Vagina (tissue), 2 donors: ENCODE measurements around the gene NEK11.

Experiments used
- CTCF ChIP-seq, 3 experiments: fragments of 450-650 bp in 2 of 3; fragments of 200-600 bp in 1 of 3; sonication (generic) in 1 of 3; IDR thresholded peaks; one replicate each; pipeline ENCODE4 v1.5.1; 2017 to 2019; ENCODE audit warnings: antibody characterized with exemption in 3 of 3, mild to moderate bottlenecking in 2 of 3, moderate library complexity in 2 of 3
- POLR2A ChIP-seq, 2 donors: fragments of 450-650 bp; IDR thresholded peaks; one replicate each; pipeline ENCODE4 v1.6.1; 2017; ENCODE audit warnings: antibody characterized with exemption in 2 of 2, mild to moderate bottlenecking in 2 of 2, moderate library complexity in 2 of 2
- POLR2AphosphoS5 ChIP-seq, 2 donors: sonication (generic); formaldehyde crosslinking; IDR thresholded peaks; one replicate each; pipeline ENCODE4 v1.9.0; 2017; ENCODE audit warnings: antibody characterized with exemption in 2 of 2, mild to moderate bottlenecking in 2 of 2, low read depth in 1 of 2; ENCODE audit not compliant: insufficient read depth in 1 of 2

GRCh38 chr3:131324923-131325322 lies 298.2 kb downstream of the NEK11 start:
- TF ChIP-seq CTCF (IDR thresholded peaks at IDR 0.05) (no peak), POLR2A (IDR thresholded peaks at IDR 0.05) (no peak), POLR2AphosphoS5 (IDR thresholded peaks at IDR 0.05; ENCODE audit: insufficient read depth in 1 of 2, low read depth in 1 of 2) (no peak)
